Neural progenitor cell (in vitro differentiated cells): ENCODE measurements around the gene LRRC15. TPM values are rescaled to one million over a fixed set of nuclear protein-coding genes. Genes with fewer than 3 reads are reported as not detected.

Source experiments
- DNase-seq: peaks from one replicate; pipeline ENCODE4 v3.0.0-alpha.2; 2016; ENCODE audit warnings: low spot score
- H2AFZ ChIP-seq: fragments of 200-600 bp; sonication (generic); replicated peaks from 2 replicates; pipeline ENCODE4 v1.6.1; 2016; ENCODE audit warnings: antibody characterized with exemption
- H3F3A ChIP-seq: fragments of 200-600 bp; sonication (generic); 2 replicates; pipeline ENCODE4 v1.6.1; 2016; ENCODE audit warnings: antibody characterized with exemption, low read depth
- H3K27ac ChIP-seq: fragments of 200-600 bp; sonication (generic); 2 replicates; pipeline ENCODE4 v1.5.1; 2016; ENCODE audit warnings: mild to moderate bottlenecking
- H3K27me3 ChIP-seq: fragments of 200-600 bp; sonication (generic); 2 replicates; pipeline ENCODE4 v1.6.1; 2016; ENCODE audit warnings: mild to moderate bottlenecking, moderate library complexity
- H3K36me3 ChIP-seq: fragments of 200-600 bp; sonication (generic); 2 replicates; pipeline ENCODE4 v1.5.1; 2016
- H3K4me1 ChIP-seq: fragments of 200-600 bp; sonication (generic); 2 replicates; pipeline ENCODE4 v1.6.1; 2016; ENCODE audit warnings: mixed run types
- H3K4me2 ChIP-seq: fragments of 200-600 bp; sonication (generic); 2 replicates; pipeline ENCODE4 v1.6.1; 2016
- H3K4me3 ChIP-seq: fragments of 200-600 bp; sonication (generic); 2 replicates; pipeline ENCODE4 v1.5.1; 2016
- H3K79me2 ChIP-seq: fragments of 200-600 bp; sonication (generic); 2 replicates; pipeline ENCODE4 v1.6.1; 2016; ENCODE audit warnings: low read depth
- H3K9ac ChIP-seq: fragments of 200-600 bp; sonication (generic); 2 replicates; pipeline ENCODE4 v1.6.1; 2016
- H3K9me3 ChIP-seq: fragments of 200-600 bp; sonication (generic); 2 replicates; pipeline ENCODE4 v1.5.1; 2016; ENCODE audit warnings: low read depth
- H4K20me1 ChIP-seq: fragments of 200-600 bp; sonication (generic); 2 replicates; pipeline ENCODE4 v1.6.1; 2016; ENCODE audit warnings: low read depth
- H3K27ac Mint-ChIP-seq: 3 replicates; pipeline ENCODE4 v1.8.0; 2021; ENCODE audit warnings: mixed read lengths
- H3K27me3 Mint-ChIP-seq: 2 replicates; pipeline ENCODE4 v1.8.0; 2022; ENCODE audit warnings: low read depth, mild to moderate bottlenecking, inconsistent platforms, moderate library complexity, mixed read lengths; ENCODE audit not compliant: insufficient read depth
- H3K36me3 Mint-ChIP-seq: 3 replicates; pipeline ENCODE4 v1.8.0; 2021; ENCODE audit warnings: mixed read lengths
- H3K4me1 Mint-ChIP-seq: 3 replicates; pipeline ENCODE4 v1.8.0; 2021; ENCODE audit warnings: mixed read lengths
- H3K4me3 Mint-ChIP-seq: 3 replicates; pipeline ENCODE4 v1.8.0; 2021; ENCODE audit warnings: mild to moderate bottlenecking, moderate library complexity, mixed read lengths
- H3K9me3 Mint-ChIP-seq: 3 replicates; pipeline ENCODE4 v1.8.0; 2020; ENCODE audit warnings: mixed read lengths
- CTCF ChIP-seq: fragments of 200-600 bp; sonication (generic); IDR thresholded peaks from 2 replicates; pipeline ENCODE4 v1.5.1; 2017; ENCODE audit warnings: antibody characterized with exemption, mild to moderate bottlenecking
- EZH2 ChIP-seq: fragments of 200-600 bp; sonication (generic); IDR thresholded peaks from 2 replicates; pipeline ENCODE4 v1.6.1; 2017; ENCODE audit warnings: antibody characterized with exemption, mild to moderate bottlenecking, moderate library complexity
- EZH2phosphoT487 ChIP-seq: fragments of 200-600 bp; sonication (generic); IDR thresholded peaks from 2 replicates; pipeline ENCODE4 v1.6.1; 2017; ENCODE audit warnings: antibody characterized with exemption
- total RNA-seq: library from RNA; depleted of rRNA; stranded (reverse); fragments of >200 nt; gene quantifications from 2 replicates; pipeline ENCODE4 v1.2.3, GENCODE V29; 2015; ENCODE audit warnings: low replicate concordance

Gene LRRC15
- total RNA-seq, 1 donor from 2014 or later, result not detected

- Histone ChIP-seq H3K4me3 (no peak overlapping the region), H3K36me3 (no peaks in the 10 kb centered on the region), H3K27me3 (peaks cover 5% of the 10 kb centered on the region), H4K20me1 (no peaks in the 10 kb centered on the region), H3F3A (peaks cover 36% of the 10 kb centered on the region), H2AFZ (no peak overlapping the region), H3K9me3 (no peaks in the 10 kb centered on the region), H3K27ac (no peak overlapping the region), H3K4me2 (no peak overlapping the region), H3K4me1 (peaks cover 61% of the 10 kb centered on the region), H3K79me2 (no peaks in the 10 kb centered on the region), H3K9ac (no peak overlapping the region)
- TF ChIP-seq EZH2phosphoT487 (no peak), CTCF (no peak), EZH2 (no peak)
- peaks cover 43% of the 10 kb centered on the region for H3K4me1 Mint-ChIP-seq
- no peaks in the 10 kb centered on the region for H3K36me3 Mint-ChIP-seq
- peaks cover 62% of the 10 kb centered on the region for H3K27me3 Mint-ChIP-seq
- no peak overlapping the region for H3K27ac Mint-ChIP-seq
- H3K4me3 Mint-ChIP-seq, result peak overlapping the region; percentile 14
- DNase-seq, result no peak
- peaks cover 6% of the 10 kb centered on the region for H3K9me3 Mint-ChIP-seq
Observed at GRCh38 chr3:194308601-194309449, 60.7 kb downstream of the LRRC15 start.

- no peak overlapping the region for H2AFZ ChIP-seq
Observed at GRCh38 chr3:194307849-194308248, 61.7 kb downstream of the LRRC15 start.

GRCh38 chr3:194306771-194307640, 62.5 kb downstream of the LRRC15 start:
- no peak overlapping the region for H3K27ac Mint-ChIP-seq
- peaks cover 10% of the 10 kb centered on the region for H3K27me3 ChIP-seq
- no peak overlapping the region for H3K4me3 Mint-ChIP-seq

More at GRCh38 chr3:194307849-194308248, 61.7 kb downstream of the LRRC15 start:
- no peaks in the 10 kb centered on the region for H3K36me3 ChIP-seq
- peaks cover 36% of the 10 kb centered on the region for H3K4me1 Mint-ChIP-seq
- peaks cover 52% of the 10 kb centered on the region for H3K27me3 Mint-ChIP-seq
- H3K27me3 ChIP-seq, result peaks cover 10% of the 10 kb centered on the region
- H3K9ac ChIP-seq, result no peak overlapping the region
- H3K4me3 Mint-ChIP-seq, result no peak overlapping the region
- H3K4me1 ChIP-seq, result peaks cover 59% of the 10 kb centered on the region
- peaks cover 6% of the 10 kb centered on the region for H3K9me3 Mint-ChIP-seq
- H3K27ac Mint-ChIP-seq, result no peak overlapping the region
- TF ChIP-seq EZH2phosphoT487 (no peak), CTCF (no peak), EZH2 (no peak)
- no peaks in the 10 kb centered on the region for H3K79me2 ChIP-seq
- DNase-seq, result no peak
- peaks cover 33% of the 10 kb centered on the region for H3F3A ChIP-seq
- H3K4me3 ChIP-seq, result no peak overlapping the region
- no peaks in the 10 kb centered on the region for H3K9me3 ChIP-seq
- H3K27ac ChIP-seq, result no peak overlapping the region
- no peaks in the 10 kb centered on the region for H3K36me3 Mint-ChIP-seq
- H3K4me2 ChIP-seq, result no peak overlapping the region
- no peaks in the 10 kb centered on the region for H4K20me1 ChIP-seq

More at GRCh38 chr3:194306771-194307640, 62.5 kb downstream of the LRRC15 start:
- peak overlapping the region; percentile 63 for H3K4me2 ChIP-seq
- TF ChIP-seq CTCF (no peak), EZH2phosphoT487 (no peak)
- no peaks in the 10 kb centered on the region for H3K9me3 ChIP-seq
- DNase-seq, result no peak
- Mint-ChIP-seq H3K36me3 (no peaks in the 10 kb centered on the region), H3K9me3 (peaks cover 6% of the 10 kb centered on the region), H3K27me3 (peaks cover 45% of the 10 kb centered on the region), H3K4me1 (peaks cover 29% of the 10 kb centered on the region)
- H3K4me3 ChIP-seq, result no peak overlapping the region
- peaks cover 28% of the 10 kb centered on the region for H3F3A ChIP-seq
- no peaks in the 10 kb centered on the region for H4K20me1 ChIP-seq
- peaks cover 51% of the 10 kb centered on the region for H3K4me1 ChIP-seq
- no peak overlapping the region for H2AFZ ChIP-seq
- H3K79me2 ChIP-seq, result no peaks in the 10 kb centered on the region
- H3K27ac ChIP-seq, result no peak overlapping the region
- no peak overlapping the region for H3K9ac ChIP-seq
- H3K36me3 ChIP-seq, result no peaks in the 10 kb centered on the region
